ENCODE measurements around the gene RALGPS1.

DNA sequence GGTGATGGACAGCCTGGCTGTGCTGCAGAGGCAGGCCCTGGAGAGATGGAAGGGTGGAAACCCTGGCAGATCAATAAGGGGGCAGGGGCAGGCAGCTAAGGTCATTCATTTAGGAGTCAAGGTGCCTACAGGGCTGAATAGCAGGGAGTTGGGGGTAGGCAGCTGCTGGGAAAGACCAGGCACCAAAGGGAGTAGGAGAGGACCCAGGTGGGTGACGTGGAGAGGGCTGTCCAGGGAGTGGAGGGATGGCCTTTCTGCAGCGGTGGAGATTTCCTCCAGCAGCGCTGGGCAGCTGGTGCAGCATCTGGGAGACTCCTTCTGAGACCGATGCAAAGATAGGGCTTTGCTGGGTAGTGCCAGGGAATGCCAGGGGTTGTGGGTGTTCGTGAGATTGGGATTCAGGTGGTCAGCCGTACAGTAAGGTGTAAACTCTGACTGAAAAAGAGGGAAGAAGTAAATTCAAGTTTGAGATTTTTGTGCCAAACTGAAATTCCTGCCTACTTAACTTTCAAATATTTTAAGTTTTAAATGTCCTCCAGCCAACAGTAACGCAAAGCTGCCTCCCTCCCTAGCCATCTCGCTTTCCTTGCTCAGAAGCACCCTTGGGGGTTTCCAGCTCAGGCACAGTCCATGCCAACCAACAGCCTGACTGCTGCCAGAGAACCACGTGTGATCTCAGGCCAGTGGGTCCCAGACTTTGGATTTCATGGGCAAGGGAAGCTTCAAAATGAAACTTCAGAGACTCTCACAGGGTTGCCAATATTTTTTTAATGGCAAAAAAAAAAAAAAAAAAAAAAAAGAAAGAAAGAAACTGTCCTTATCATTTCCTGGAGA, 226.5 kb downstream of the RALGPS1 start:
- TF ChIP-seq, protein P1, sequence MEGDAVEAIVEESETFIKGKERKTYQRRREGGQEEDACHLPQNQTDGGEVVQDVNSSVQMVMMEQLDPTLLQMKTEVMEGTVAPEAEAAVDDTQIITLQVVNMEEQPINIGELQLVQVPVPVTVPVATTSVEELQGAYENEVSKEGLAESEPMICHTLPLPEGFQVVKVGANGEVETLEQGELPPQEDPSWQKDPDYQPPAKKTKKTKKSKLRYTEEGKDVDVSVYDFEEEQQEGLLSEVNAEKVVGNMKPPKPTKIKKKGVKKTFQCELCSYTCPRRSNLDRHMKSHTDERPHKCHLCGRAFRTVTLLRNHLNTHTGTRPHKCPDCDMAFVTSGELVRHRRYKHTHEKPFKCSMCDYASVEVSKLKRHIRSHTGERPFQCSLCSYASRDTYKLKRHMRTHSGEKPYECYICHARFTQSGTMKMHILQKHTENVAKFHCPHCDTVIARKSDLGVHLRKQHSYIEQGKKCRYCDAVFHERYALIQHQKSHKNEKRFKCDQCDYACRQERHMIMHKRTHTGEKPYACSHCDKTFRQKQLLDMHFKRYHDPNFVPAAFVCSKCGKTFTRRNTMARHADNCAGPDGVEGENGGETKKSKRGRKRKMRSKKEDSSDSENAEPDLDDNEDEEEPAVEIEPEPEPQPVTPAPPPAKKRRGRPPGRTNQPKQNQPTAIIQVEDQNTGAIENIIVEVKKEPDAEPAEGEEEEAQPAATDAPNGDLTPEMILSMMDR (IDR thresholded peaks at IDR 0.05) = no peak
- no peak for TF ChIP-seq POLR2A (IDR thresholded peaks at IDR 0.05)
